WTC11 (cell line): Measurements from ENCODE around the gene USP48. TPM values are rescaled to one million over a fixed set of nuclear protein-coding genes. Genes with fewer than 3 reads are reported as not detected.

Experiments used
- ATAC-seq: fragments of 200-7000 bp; cut with Tn5 transposase; 2 replicates; pipeline ENCODE4 v1.10.0; 2021; ENCODE audit warnings: mild to moderate bottlenecking, moderate library complexity
- CTCF ChIA-PET: fragments of 300-600 bp; sonication (Branson Sonifier 250); formaldehyde crosslinking; loops from one replicate; lab custom pipeline; 2021; ENCODE audit warnings: antibody characterized with exemption; lab: Charles Lee
- POLR2A ChIA-PET: fragments of 350-600 bp; sonication (Branson Sonifier 250); formaldehyde crosslinking; loops from one replicate; lab custom pipeline; 2021; ENCODE audit warnings: antibody characterized with exemption; lab: Charles Lee
- DNase-seq: peaks from one replicate; pipeline ENCODE4 v3.0.0; 2021; ENCODE audit warnings: low spot score
- H3K27ac Mint-ChIP-seq: 2 replicates; pipeline ENCODE4 v1.8.0; 2021; ENCODE audit warnings: mixed read lengths
- H3K27me3 Mint-ChIP-seq: 2 replicates; pipeline ENCODE4 v1.8.0; 2021; ENCODE audit warnings: low read depth, mild to moderate bottlenecking, moderate library complexity, mixed read lengths
- H3K36me3 Mint-ChIP-seq: 2 replicates; pipeline ENCODE4 v1.8.0; 2021; ENCODE audit warnings: mixed read lengths
- H3K4me1 Mint-ChIP-seq: 2 replicates; pipeline ENCODE4 v1.8.0; 2022; ENCODE audit warnings: mixed read lengths
- H3K4me3 Mint-ChIP-seq: 2 replicates; pipeline ENCODE4 v1.8.0; 2021; ENCODE audit warnings: mild to moderate bottlenecking, moderate library complexity, mixed read lengths
- H3K9me3 Mint-ChIP-seq: 2 replicates; pipeline ENCODE4 v1.8.0; 2021; ENCODE audit warnings: mixed read lengths
- CBFB ChIP-seq: sonication (generic); formaldehyde crosslinking; IDR thresholded peaks from 2 replicates; pipeline ENCODE4 v1.8.1; 2022; ENCODE audit warnings: mild to moderate bottlenecking, low read depth, missing genetic modification reagents
- E2F1 ChIP-seq: sonication (generic); formaldehyde crosslinking; IDR thresholded peaks from 2 replicates; pipeline ENCODE4 v1.8.0; 2022; ENCODE audit warnings: mild to moderate bottlenecking, missing genetic modification reagents
- ELF4 ChIP-seq: sonication (generic); formaldehyde crosslinking; IDR thresholded peaks from 2 replicates; pipeline ENCODE4 v1.8.1; 2022; ENCODE audit warnings: low read depth, mild to moderate bottlenecking, moderate library complexity, missing genetic modification reagents
- ERG ChIP-seq: fragments of 250-450 bp; sonication (Bioruptor Pico); IDR thresholded peaks from 2 replicates; pipeline ENCODE4 v1.8.0; 2021; ENCODE audit warnings: mild to moderate bottlenecking
- FOXJ3 ChIP-seq: sonication (generic); formaldehyde crosslinking; IDR thresholded peaks from 2 replicates; pipeline ENCODE4 v1.9.0; 2021; ENCODE audit warnings: missing genetic modification reagents, mild to moderate bottlenecking, borderline replicate concordance
- GABPB1 ChIP-seq: sonication (generic); formaldehyde crosslinking; IDR thresholded peaks from 2 replicates; pipeline ENCODE4 v1.8.1; 2023; ENCODE audit warnings: mild to moderate bottlenecking, missing genetic modification reagents
- GRHL2 ChIP-seq: fragments of 250-450 bp; sonication (Bioruptor Pico); IDR thresholded peaks from 2 replicates; pipeline ENCODE4 v1.8.0; 2022; ENCODE audit warnings: mild to moderate bottlenecking, moderate library complexity; ENCODE audit not compliant: insufficient replicate concordance, severe bottlenecking
- MYBL2 ChIP-seq: sonication (generic); formaldehyde crosslinking; IDR thresholded peaks from 2 replicates; pipeline ENCODE4 v1.8.1; 2023; ENCODE audit warnings: mild to moderate bottlenecking, moderate library complexity, missing genetic modification reagents
- RELA ChIP-seq: sonication (generic); formaldehyde crosslinking; IDR thresholded peaks from 2 replicates; pipeline ENCODE4 v1.8.1; 2022; ENCODE audit warnings: missing genetic modification reagents, mild to moderate bottlenecking, borderline replicate concordance
- SMAD4 ChIP-seq: sonication (generic); formaldehyde crosslinking; IDR thresholded peaks from 2 replicates; pipeline ENCODE4 v1.8.0; 2022; ENCODE audit warnings: mild to moderate bottlenecking, missing genetic modification reagents
- ZBTB21 ChIP-seq: sonication (generic); formaldehyde crosslinking; IDR thresholded peaks from 2 replicates; pipeline ENCODE4 v1.8.1; 2023; ENCODE audit warnings: mild to moderate bottlenecking, missing genetic modification reagents, borderline replicate concordance
- ZNF121 ChIP-seq: sonication (generic); formaldehyde crosslinking; IDR thresholded peaks from 2 replicates; pipeline ENCODE4 v1.8.0; 2023; ENCODE audit warnings: missing genetic modification reagents
- ZNF232 ChIP-seq: sonication (generic); formaldehyde crosslinking; IDR thresholded peaks from 2 replicates; pipeline ENCODE4 v1.8.0; 2022; ENCODE audit warnings: mild to moderate bottlenecking, missing genetic modification reagents
- ZNF281 ChIP-seq: sonication (generic); formaldehyde crosslinking; IDR thresholded peaks from 2 replicates; pipeline ENCODE4 v1.8.0; 2023; ENCODE audit warnings: mild to moderate bottlenecking, missing genetic modification reagents
- total RNA-seq: library from RNA; stranded (reverse); gene quantifications from 3 replicates; pipeline ENCODE4 v1.2.3, GENCODE V29; 2021
- TF ChIP-seq, protein P1 (sequence below): fragments of 250-450 bp; sonication (Bioruptor Pico); IDR thresholded peaks from 2 replicates; pipeline ENCODE4 v2.1.2; 2022; ENCODE audit warnings: mild to moderate bottlenecking, moderate library complexity
- TF ChIP-seq, protein P2 (sequence below): sonication (generic); formaldehyde crosslinking; conservative IDR thresholded peaks from 2 replicates; pipeline ENCODE4 v1.8.1; 2023; ENCODE audit warnings: mild to moderate bottlenecking, low read depth, missing genetic modification reagents, moderate library complexity
- TF ChIP-seq, protein P3 (sequence below): sonication (generic); formaldehyde crosslinking; IDR thresholded peaks from 2 replicates; pipeline ENCODE4 v1.8.0; 2023; ENCODE audit warnings: missing genetic modification reagents, mild to moderate bottlenecking, borderline replicate concordance

The USP48 gene
- total RNA-seq, 1 experiment from 2014 or later: 86.9 TPM

- ATAC-seq: no peak
- CTCF ChIA-PET: no interaction called here
- TF ChIP-seq CBFB (no peak), ZBTB21 (CRISPR knock-in tag) (no peak), ELF4 (CRISPR knock-in tag) (no peak), E2F1 (CRISPR knock-in tag) (no peak), ZNF121 (CRISPR knock-in tag) (no peak), MYBL2 (no peak), ZNF232 (CRISPR knock-in tag) (no peak)
- TF ChIP-seq, protein P1, sequence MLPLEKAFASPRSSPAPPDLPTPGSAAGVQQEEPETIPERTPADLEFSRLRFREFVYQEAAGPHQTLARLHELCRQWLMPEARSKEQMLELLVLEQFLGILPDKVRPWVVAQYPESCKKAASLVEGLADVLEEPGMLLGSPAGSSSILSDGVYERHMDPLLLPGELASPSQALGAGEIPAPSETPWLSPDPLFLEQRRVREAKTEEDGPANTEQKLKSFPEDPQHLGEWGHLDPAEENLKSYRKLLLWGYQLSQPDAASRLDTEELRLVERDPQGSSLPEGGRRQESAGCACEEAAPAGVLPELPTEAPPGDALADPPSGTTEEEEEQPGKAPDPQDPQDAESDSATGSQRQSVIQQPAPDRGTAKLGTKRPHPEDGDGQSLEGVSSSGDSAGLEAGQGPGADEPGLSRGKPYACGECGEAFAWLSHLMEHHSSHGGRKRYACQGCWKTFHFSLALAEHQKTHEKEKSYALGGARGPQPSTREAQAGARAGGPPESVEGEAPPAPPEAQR (CRISPR knock-in tag): no peak
- TF ChIP-seq, all 79 proteins: peak for 0
- Mint-ChIP-seq H3K27ac (no peak overlapping the region), H3K9me3 (no peaks in the 10 kb centered on the region), H3K4me1 (peaks cover 5% of the 10 kb centered on the region; the same call in 1 of the 2 replicates), H3K36me3 (peaks cover 35% of the 10 kb centered on the region), H3K4me3 (no peak overlapping the region), H3K27me3 (no peaks in the 10 kb centered on the region)
- POLR2A ChIA-PET: no interaction called here
- DNase-seq: no peak
Observed at GRCh38 chr1:21680918-21681317, 102.0 kb downstream of the USP48 start.

GRCh38 chr1:21680381-21680780 lies 102.6 kb downstream of the USP48 start:
- CTCF ChIA-PET: no interaction called here
- H3K27ac Mint-ChIP-seq: no peak overlapping the region
- ATAC-seq: no peak
- H3K4me1 Mint-ChIP-seq: peaks cover 5% of the 10 kb centered on the region; the same call in 1 of the 2 replicates
- peaks cover 31% of the 10 kb centered on the region for H3K36me3 Mint-ChIP-seq
- no peaks in the 10 kb centered on the region for H3K27me3 Mint-ChIP-seq
- POLR2A ChIA-PET: no interaction called here
- no peaks in the 10 kb centered on the region for H3K9me3 Mint-ChIP-seq
- no peak overlapping the region for H3K4me3 Mint-ChIP-seq
- no peak for DNase-seq
- TF ChIP-seq, protein P2, sequence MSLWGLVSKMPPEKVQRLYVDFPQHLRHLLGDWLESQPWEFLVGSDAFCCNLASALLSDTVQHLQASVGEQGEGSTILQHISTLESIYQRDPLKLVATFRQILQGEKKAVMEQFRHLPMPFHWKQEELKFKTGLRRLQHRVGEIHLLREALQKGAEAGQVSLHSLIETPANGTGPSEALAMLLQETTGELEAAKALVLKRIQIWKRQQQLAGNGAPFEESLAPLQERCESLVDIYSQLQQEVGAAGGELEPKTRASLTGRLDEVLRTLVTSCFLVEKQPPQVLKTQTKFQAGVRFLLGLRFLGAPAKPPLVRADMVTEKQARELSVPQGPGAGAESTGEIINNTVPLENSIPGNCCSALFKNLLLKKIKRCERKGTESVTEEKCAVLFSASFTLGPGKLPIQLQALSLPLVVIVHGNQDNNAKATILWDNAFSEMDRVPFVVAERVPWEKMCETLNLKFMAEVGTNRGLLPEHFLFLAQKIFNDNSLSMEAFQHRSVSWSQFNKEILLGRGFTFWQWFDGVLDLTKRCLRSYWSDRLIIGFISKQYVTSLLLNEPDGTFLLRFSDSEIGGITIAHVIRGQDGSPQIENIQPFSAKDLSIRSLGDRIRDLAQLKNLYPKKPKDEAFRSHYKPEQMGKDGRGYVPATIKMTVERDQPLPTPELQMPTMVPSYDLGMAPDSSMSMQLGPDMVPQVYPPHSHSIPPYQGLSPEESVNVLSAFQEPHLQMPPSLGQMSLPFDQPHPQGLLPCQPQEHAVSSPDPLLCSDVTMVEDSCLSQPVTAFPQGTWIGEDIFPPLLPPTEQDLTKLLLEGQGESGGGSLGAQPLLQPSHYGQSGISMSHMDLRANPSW (CRISPR knock-in tag): no peak
- TF ChIP-seq ZNF281 (CRISPR knock-in tag) (no peak), GRHL2 (CRISPR knock-in tag) (no peak), SMAD4 (CRISPR knock-in tag) (no peak), FOXJ3 (CRISPR knock-in tag) (no peak), GABPB1 (CRISPR knock-in tag) (no peak), RELA (CRISPR knock-in tag) (no peak), ERG (CRISPR knock-in tag) (no peak), ELF4 (CRISPR knock-in tag) (no peak)
- TF ChIP-seq, protein P3, sequence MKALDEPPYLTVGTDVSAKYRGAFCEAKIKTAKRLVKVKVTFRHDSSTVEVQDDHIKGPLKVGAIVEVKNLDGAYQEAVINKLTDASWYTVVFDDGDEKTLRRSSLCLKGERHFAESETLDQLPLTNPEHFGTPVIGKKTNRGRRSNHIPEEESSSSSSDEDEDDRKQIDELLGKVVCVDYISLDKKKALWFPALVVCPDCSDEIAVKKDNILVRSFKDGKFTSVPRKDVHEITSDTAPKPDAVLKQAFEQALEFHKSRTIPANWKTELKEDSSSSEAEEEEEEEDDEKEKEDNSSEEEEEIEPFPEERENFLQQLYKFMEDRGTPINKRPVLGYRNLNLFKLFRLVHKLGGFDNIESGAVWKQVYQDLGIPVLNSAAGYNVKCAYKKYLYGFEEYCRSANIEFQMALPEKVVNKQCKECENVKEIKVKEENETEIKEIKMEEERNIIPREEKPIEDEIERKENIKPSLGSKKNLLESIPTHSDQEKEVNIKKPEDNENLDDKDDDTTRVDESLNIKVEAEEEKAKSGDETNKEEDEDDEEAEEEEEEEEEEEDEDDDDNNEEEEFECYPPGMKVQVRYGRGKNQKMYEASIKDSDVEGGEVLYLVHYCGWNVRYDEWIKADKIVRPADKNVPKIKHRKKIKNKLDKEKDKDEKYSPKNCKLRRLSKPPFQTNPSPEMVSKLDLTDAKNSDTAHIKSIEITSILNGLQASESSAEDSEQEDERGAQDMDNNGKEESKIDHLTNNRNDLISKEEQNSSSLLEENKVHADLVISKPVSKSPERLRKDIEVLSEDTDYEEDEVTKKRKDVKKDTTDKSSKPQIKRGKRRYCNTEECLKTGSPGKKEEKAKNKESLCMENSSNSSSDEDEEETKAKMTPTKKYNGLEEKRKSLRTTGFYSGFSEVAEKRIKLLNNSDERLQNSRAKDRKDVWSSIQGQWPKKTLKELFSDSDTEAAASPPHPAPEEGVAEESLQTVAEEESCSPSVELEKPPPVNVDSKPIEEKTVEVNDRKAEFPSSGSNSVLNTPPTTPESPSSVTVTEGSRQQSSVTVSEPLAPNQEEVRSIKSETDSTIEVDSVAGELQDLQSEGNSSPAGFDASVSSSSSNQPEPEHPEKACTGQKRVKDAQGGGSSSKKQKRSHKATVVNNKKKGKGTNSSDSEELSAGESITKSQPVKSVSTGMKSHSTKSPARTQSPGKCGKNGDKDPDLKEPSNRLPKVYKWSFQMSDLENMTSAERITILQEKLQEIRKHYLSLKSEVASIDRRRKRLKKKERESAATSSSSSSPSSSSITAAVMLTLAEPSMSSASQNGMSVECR (CRISPR knock-in tag): no peak
